HCT116 (cell line): ENCODE data around the gene ZNF451. TPM values are rescaled to one million over a fixed set of nuclear protein-coding genes. Genes with fewer than 3 reads are reported as not detected.

ENCODE experiments used
- ATAC-seq: fragments of 200-7000 bp; cut with Tn5 transposase; 2 replicates; pipeline ENCODE4 v1.9.1; 2020; ENCODE audit warnings: mild to moderate bottlenecking, moderate library complexity
- BruUV-seq: library from RNA; stranded (reverse); fragments of 400-500 nt; replicated peaks from 2 replicates; lab custom pipeline; 2021; lab: Mats Ljungman, UMichigan
- CTCF ChIA-PET: fragments of 300-600 bp; sonication (Branson Sonifier 250); formaldehyde crosslinking; loops from one replicate; lab custom pipeline; 2021; ENCODE audit warnings: antibody characterized with exemption; lab: Charles Lee
- POLR2A ChIA-PET: fragments of 300-600, 350-600 bp; sonication (Branson Sonifier 250); formaldehyde crosslinking; loops from one replicate; lab custom pipeline; 2021; ENCODE audit warnings: antibody characterized with exemption; lab: Charles Lee
- RAD21 ChIA-PET, 2 experiments: fragments of 300-600 bp; sonication (Branson Sonifier 250); formaldehyde crosslinking; loops; one replicate each; lab custom pipeline; 2023; ENCODE audit warnings: low total read pairs in 2 of 2; ENCODE audit not compliant: uncharacterized antibody in 2 of 2, unreplicated experiment in 2 of 2, low non-redundant PET in 1 of 2; lab: Charles Lee
- DNase-seq: peaks from one replicate; pipeline ENCODE4 v3.0.0-alpha.2; 2010; ENCODE audit warnings: low read depth, low spot score
- H2AFZ ChIP-seq: fragments of 200-600 bp; shearing (Covaris generic), sonication (generic); 2 replicates; pipeline ENCODE4 v1.6.1; 2017; ENCODE audit warnings: low read depth, mixed run types, mixed read lengths, antibody characterized with exemption, low read length; ENCODE audit not compliant: poor library complexity, severe bottlenecking
- H3K27ac ChIP-seq: 2 replicates; pipeline ENCODE4 v1.5.1; 2012; ENCODE audit warnings: low read depth, low read length
- H3K27me3 ChIP-seq: fragments of 200-600 bp; sonication (generic); 2 replicates; pipeline ENCODE4 v1.6.1; 2016; ENCODE audit warnings: mixed run types, low read length, mixed read lengths; ENCODE audit not compliant: insufficient read depth
- H3K36me3 ChIP-seq, 2 experiments: fragments of 200-500 bp in 1 of 2; fragments of 200-600 bp in 1 of 2; sonication (Bioruptor generic) in 1 of 2; sonication (generic) in 1 of 2; 2 replicates each; pipeline versions ENCODE4 v1.5.1 to v1.6.1; 2014 to 2016; ENCODE audit warnings: low read length in 2 of 2, inconsistent platforms in 1 of 2, mixed read lengths in 1 of 2, mixed run types in 1 of 2; ENCODE audit not compliant: insufficient read depth in 2 of 2, control insufficient read depth in 1 of 2
- H3K4me1 ChIP-seq, 2 experiments: fragments of 200-600 bp in 1 of 2; sonication (generic) in 1 of 2; 2 replicates each; pipeline versions ENCODE4 v1.5.1 to v1.6.1; 2012 to 2017; ENCODE audit warnings: low read length in 2 of 2, inconsistent platforms in 1 of 2, mild to moderate bottlenecking in 1 of 2, mixed read lengths in 1 of 2, mixed run types in 1 of 2, moderate library complexity in 1 of 2; ENCODE audit not compliant: insufficient read depth in 2 of 2, control insufficient read depth in 1 of 2
- H3K4me2 ChIP-seq: fragments of 200-600 bp; sonication (generic); 2 replicates; pipeline ENCODE4 v1.6.1; 2017; ENCODE audit warnings: mixed run types, low read length, mixed read lengths
- H3K4me3 ChIP-seq, 2 experiments: fragments of 200-600 bp in 1 of 2; sonication (generic) in 1 of 2; replicated peaks in 1 of 2; 2 replicates each; pipeline ENCODE4 v1.5.1; 2011 to 2016; ENCODE audit warnings: low read length in 2 of 2, control low read depth in 1 of 2, low read depth in 1 of 2, mild to moderate bottlenecking in 1 of 2, mixed read lengths in 1 of 2, mixed run types in 1 of 2
- H3K79me2 ChIP-seq: fragments of 200-600 bp; sonication (generic); 2 replicates; pipeline ENCODE4 v1.6.1; 2017; ENCODE audit warnings: mild to moderate bottlenecking, mixed run types, low read length, moderate library complexity, mixed read lengths; ENCODE audit not compliant: insufficient read depth
- H3K9ac ChIP-seq: fragments of 200-600 bp; sonication (generic); 2 replicates; pipeline ENCODE4 v1.6.1; 2016; ENCODE audit warnings: low read length, mixed read lengths
- H3K9me2 ChIP-seq: fragments of 200-600 bp; sonication (generic), shearing (Covaris generic); 2 replicates; pipeline ENCODE4 v1.6.1; 2017; ENCODE audit warnings: mixed run types, mild to moderate bottlenecking, moderate library complexity; ENCODE audit not compliant: insufficient read depth
- H3K9me3 ChIP-seq, 2 experiments: fragments of 200-500 bp in 1 of 2; fragments of 200-600 bp in 1 of 2; sonication (Bioruptor generic) in 1 of 2; sonication (generic) in 1 of 2; 2 replicates each; pipeline ENCODE4 v1.6.1; 2014 to 2017; ENCODE audit warnings: low read length in 2 of 2, mixed read lengths in 2 of 2, inconsistent platforms in 1 of 2, low read depth in 1 of 2, mild to moderate bottlenecking in 1 of 2, mixed run types in 1 of 2, moderate library complexity in 1 of 2; ENCODE audit not compliant: control insufficient read depth in 1 of 2, insufficient read depth in 1 of 2
- H4K20me1 ChIP-seq: fragments of 200-600 bp; sonication (generic), shearing (Covaris generic); 2 replicates; pipeline ENCODE4 v1.6.1; 2017; ENCODE audit warnings: mixed run types, mild to moderate bottlenecking, moderate library complexity; ENCODE audit not compliant: insufficient read depth
- CBX3 ChIP-seq: IDR thresholded peaks from 2 replicates; pipeline ENCODE4 v1.6.1; 2012; ENCODE audit warnings: low read depth
- CEBPB ChIP-seq: IDR thresholded peaks from 2 replicates; pipeline ENCODE4 v1.6.1; 2012; ENCODE audit warnings: low read depth
- CTCF ChIP-seq, 3 experiments: fragments of 200-600 bp in 1 of 3; sonication (generic) in 1 of 3; IDR thresholded peaks in 2 of 3; conservative IDR thresholded peaks in 1 of 3; 2 replicates each; pipeline ENCODE4 v1.5.1; 2012 to 2017; ENCODE audit warnings: low read depth in 2 of 3, low read length in 2 of 3, antibody characterized with exemption in 1 of 3, borderline replicate concordance in 1 of 3, control low read depth in 1 of 3, mild to moderate bottlenecking in 1 of 3, mixed read lengths in 1 of 3, mixed run types in 1 of 3, moderate library complexity in 1 of 3; ENCODE audit not compliant: insufficient read depth in 1 of 3
- EZH2 ChIP-seq: fragments of 200-600 bp; sonication (generic); IDR thresholded peaks from 2 replicates; pipeline ENCODE4 v1.6.1; 2017; ENCODE audit warnings: antibody characterized with exemption, mixed run types
- EZH2phosphoT487 ChIP-seq: fragments of 200-600 bp; IDR thresholded peaks from 2 replicates; pipeline ENCODE4 v1.6.1; 2018; ENCODE audit warnings: antibody characterized with exemption, borderline replicate concordance
- JUND ChIP-seq: IDR thresholded peaks from 2 replicates; pipeline ENCODE4 v1.6.1; 2012
- POLR2A ChIP-seq: IDR thresholded peaks from 2 replicates; pipeline ENCODE4 v1.7.0; 2011; ENCODE audit warnings: borderline replicate concordance; ENCODE audit not compliant: insufficient read depth, insufficient read length; ENCODE audit errors: extremely low read depth
- REST ChIP-seq: IDR thresholded peaks from 2 replicates; pipeline ENCODE4 v1.6.1; 2012; ENCODE audit warnings: low read depth
- SIN3A ChIP-seq: IDR thresholded peaks from 2 replicates; pipeline ENCODE4 v1.6.1; 2012; ENCODE audit warnings: low read depth
- SP1 ChIP-seq: IDR thresholded peaks from 2 replicates; pipeline ENCODE4 v1.6.1; 2012; ENCODE audit warnings: low read depth
- SRF ChIP-seq: IDR thresholded peaks from 2 replicates; pipeline ENCODE4 v1.6.1; 2012; ENCODE audit warnings: low read depth
- TCF7L2 ChIP-seq: IDR thresholded peaks from 2 replicates; pipeline ENCODE4 v1.7.0; 2011; ENCODE audit warnings: borderline replicate concordance, inconsistent platforms; ENCODE audit not compliant: insufficient read depth, insufficient read length; ENCODE audit errors: extremely low read depth
- YY1 ChIP-seq: IDR thresholded peaks from 2 replicates; pipeline ENCODE4 v1.6.1; 2011; ENCODE audit warnings: low read length, low read depth, moderate library complexity, mild to moderate bottlenecking; ENCODE audit not compliant: insufficient replicate concordance; ENCODE audit errors: extremely low read depth
- ZFX ChIP-seq: fragments of 450-650 bp; IDR thresholded peaks from 2 replicates; pipeline ENCODE4 v1.6.1; 2017
- ZNF274 ChIP-seq: fragments of 200-500 bp; sonication (Bioruptor generic); IDR thresholded peaks from 2 replicates; pipeline ENCODE4 v1.6.1; 2014; ENCODE audit warnings: mild to moderate bottlenecking, low read depth, low read length, inconsistent platforms
- intact Hi-C: fragments of 100-400 bp; cut with micrococcal nuclease; formaldehyde crosslinking; loops from 2 replicates; pipeline ENCODE4 v1.10.0; 2022
- total RNA-seq: library from RNA; stranded (reverse); gene quantifications from one replicate; pipeline ENCODE4 v1.2.1, GENCODE V29; 2021; ENCODE audit not compliant: unreplicated experiment
- TF ChIP-seq, protein P1 (sequence below): IDR thresholded peaks from 2 replicates; pipeline ENCODE4 v1.6.1; 2012
- TF ChIP-seq, protein P2 (sequence below): IDR thresholded peaks from 2 replicates; pipeline ENCODE4 v1.6.1; 2011; ENCODE audit warnings: mild to moderate bottlenecking, low read length, moderate library complexity; ENCODE audit not compliant: insufficient replicate concordance; ENCODE audit errors: extremely low read depth

The ZNF451 gene
- total RNA-seq, 1 experiment from 2014 or later, result 49.1 TPM

DNA sequence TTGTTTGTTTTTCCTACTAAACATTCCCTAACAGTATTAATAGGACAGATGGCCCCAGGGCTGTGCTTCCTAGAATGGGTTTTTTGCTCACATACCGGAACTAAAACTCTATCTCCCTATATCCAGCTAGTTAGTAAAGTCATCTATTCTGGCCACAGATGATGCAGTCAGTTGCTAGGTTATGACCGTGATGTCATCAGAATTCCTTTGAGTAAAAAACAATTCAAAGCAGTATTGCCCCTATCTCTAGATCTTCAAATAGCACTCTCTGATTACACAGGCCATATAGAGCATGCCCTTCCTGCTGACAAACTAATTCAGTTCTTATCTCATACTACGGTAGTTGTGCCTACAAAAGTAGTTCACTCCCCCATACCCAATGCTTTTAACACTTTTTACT, 17.9 kb upstream of the ZNF451 start:
- intact Hi-C loops, result no loop called here
- TF ChIP-seq SRF (no peak), SP1 (no peak), EZH2 (no peak), SIN3A (no peak), CTCF (IDR thresholded peaks at IDR 0.05 in 2 of 3, conservative IDR thresholded peaks at IDR 0.05 in 1 of 3; ENCODE audit: borderline replicate concordance in 1 of 3, insufficient read depth in 1 of 3, low read depth in 2 of 3, low read length in 2 of 3) (no peak), ZFX (no peak), POLR2A (no peak), YY1 (no peak), TCF7L2 (no peak), EZH2phosphoT487 (no peak), ZNF274 (no peak), CEBPB (no peak), CBX3 (no peak), JUND (no peak), REST (no peak)
- TF ChIP-seq, protein P1, sequence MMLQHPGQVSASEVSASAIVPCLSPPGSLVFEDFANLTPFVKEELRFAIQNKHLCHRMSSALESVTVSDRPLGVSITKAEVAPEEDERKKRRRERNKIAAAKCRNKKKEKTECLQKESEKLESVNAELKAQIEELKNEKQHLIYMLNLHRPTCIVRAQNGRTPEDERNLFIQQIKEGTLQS, result no peak
- TF ChIP-seq, protein P2, sequence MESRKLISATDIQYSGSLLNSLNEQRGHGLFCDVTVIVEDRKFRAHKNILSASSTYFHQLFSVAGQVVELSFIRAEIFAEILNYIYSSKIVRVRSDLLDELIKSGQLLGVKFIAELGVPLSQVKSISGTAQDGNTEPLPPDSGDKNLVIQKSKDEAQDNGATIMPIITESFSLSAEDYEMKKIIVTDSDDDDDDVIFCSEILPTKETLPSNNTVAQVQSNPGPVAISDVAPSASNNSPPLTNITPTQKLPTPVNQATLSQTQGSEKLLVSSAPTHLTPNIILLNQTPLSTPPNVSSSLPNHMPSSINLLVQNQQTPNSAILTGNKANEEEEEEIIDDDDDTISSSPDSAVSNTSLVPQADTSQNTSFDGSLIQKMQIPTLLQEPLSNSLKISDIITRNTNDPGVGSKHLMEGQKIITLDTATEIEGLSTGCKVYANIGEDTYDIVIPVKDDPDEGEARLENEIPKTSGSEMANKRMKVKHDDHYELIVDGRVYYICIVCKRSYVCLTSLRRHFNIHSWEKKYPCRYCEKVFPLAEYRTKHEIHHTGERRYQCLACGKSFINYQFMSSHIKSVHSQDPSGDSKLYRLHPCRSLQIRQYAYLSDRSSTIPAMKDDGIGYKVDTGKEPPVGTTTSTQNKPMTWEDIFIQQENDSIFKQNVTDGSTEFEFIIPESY, result no peak
- ATAC-seq, result no peak
- H3K36me3 ChIP-seq, result no peaks in the 10 kb centered on the region; a peak in 1 of 4 replicates
- ChIA-PET RAD21 (no interaction called here), CTCF (no interaction called here), POLR2A (no interaction called here)
- no peak overlapping the region for H3K9ac ChIP-seq
- no peak overlapping the region for H3K4me3 ChIP-seq
- no peaks in the 10 kb centered on the region for H3K27me3 ChIP-seq
- no peak overlapping the region for H3K4me2 ChIP-seq
- BruUV-seq, result no TSS peak
- H3K9me2 ChIP-seq, result no peaks in the 10 kb centered on the region
- H4K20me1 ChIP-seq, result no peaks in the 10 kb centered on the region
- DNase-seq, result no peak
- no peak overlapping the region for H3K27ac ChIP-seq
- H3K9me3 ChIP-seq, result no peaks in the 10 kb centered on the region
- H3K4me1 ChIP-seq, result no peaks in the 10 kb centered on the region
- H2AFZ ChIP-seq, result no peak overlapping the region
- no peaks in the 10 kb centered on the region for H3K79me2 ChIP-seq
